Measurements from ENCODE around the gene PIK3R5.
A peak's percentile ranks its signal among the peaks of the same experiment; 100 is the strongest.

PIK3R5 gene

DNA sequence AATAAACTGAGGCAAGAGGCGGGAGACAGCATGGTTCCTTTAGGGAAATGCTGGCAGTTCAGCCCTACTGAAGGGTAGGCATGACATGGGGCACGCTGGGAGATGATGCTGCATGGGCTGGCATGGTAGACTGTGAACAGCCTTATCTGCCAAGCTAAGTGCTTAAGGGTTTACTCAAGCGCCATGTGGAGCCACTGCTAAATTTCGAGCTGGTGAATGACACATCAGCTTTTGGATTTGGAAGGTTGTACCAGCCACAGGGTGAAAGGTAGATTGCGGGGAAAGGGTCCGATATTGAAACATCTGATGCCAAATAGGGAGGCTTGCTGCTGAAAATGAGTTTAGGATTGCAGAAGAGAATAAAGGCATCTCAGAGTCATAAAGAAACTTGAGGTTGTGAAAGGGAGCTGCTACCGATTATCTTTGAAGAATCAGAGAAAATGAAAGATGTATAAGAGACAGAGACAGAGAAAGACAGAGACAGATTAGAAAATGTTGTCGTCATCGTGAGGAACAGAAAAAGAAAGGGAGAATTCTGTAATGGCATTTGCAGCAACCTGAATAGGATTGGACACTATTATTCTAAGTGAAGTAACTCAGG is 16.3 kb downstream of the PIK3R5 start:
- peak; percentile 31 for DNase-seq

DNA sequence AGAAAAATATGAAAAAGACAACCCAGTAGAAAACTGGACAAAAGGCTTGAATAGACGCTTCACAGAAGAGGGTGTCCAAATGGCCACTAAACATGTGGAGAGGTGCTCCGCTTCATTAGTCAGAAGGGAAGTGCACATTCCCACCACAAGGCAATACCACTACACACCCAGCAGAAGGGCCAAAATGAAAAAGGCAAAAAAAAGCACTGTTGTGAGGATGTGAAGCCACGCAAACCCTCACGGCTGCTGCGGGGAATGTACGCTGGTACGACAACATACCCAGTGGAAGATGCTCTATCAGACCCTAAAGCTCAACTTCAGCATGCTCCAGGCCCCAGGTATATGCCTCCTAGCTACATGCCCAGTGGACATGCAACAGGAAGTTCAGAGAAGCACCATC is 17.0 kb downstream of the PIK3R5 start:
- DNase-seq: no peak

DNA sequence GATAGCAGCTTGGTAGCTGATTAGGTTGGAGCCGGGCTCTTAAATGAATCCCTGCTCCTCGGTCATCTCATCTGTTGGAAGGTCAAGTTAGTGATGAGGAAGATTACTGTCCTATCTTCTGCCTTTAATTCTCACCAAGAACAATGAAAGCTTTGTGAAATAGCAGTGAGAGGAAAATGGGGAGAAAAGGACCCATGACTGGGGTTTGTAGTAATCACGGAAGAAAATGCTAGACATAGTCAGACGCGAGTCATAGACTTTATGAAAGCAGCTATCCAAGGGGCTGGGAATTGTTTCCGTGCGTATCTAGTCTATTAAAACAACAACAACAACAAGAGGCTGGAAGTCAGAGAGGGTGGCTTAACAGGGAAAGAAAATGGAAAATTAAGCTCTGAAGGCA is 18.3 kb downstream of the PIK3R5 start:
- no peak for DNase-seq

GRCh38 chr17:8946476-8946875 is 19.0 kb downstream of the PIK3R5 start:
- no peak for DNase-seq

DNA sequence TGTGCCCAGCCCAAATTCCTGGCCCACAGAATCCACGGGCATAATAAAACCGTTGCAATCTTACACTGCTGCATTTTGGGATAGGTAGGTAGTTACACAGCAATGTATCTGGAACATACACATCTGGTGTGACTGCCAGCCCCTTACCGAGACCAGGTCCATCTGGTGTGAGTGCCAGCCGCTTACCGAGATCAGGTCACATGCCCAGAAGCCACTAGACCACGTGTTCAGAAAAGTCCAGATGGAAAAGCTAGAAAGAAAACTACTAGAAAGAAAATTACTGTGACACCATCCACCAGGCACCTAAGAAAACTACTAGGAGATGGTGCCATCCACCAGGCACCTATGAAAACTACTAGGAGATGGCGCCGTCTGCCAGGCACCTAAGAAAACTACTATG is 19.4 kb downstream of the PIK3R5 start:
- DNase-seq: no peak

GRCh38 chr17:8944748-8945147 is 20.8 kb downstream of the PIK3R5 start:
- no peak for DNase-seq

DNA sequence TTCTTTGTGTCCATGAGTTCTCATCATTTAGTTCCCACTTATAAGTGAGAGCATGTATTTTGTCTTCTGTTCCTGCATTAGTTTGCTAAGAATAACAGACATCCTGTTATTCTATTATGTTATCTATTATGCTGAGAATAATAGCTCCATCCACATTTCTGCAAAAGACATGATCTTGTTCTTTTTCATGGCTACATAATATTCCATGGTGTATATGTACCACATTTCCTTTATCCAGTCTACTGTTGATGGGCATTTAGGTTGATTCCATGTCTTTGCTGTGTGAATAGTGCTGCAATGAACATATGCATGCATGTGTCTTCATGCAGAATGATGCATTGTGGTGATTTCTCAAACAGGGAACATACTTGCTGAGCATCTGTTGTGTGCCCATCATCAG is 21.4 kb downstream of the PIK3R5 start:
- DNase-seq: no peak

GRCh38 chr17:8941980-8942622 is 23.4 kb downstream of the PIK3R5 start:
- no peak for DNase-seq

- DNase-seq: peak; percentile 67
Observed at GRCh38 chr17:8941520-8941919, 24.0 kb downstream of the PIK3R5 start.

DNA sequence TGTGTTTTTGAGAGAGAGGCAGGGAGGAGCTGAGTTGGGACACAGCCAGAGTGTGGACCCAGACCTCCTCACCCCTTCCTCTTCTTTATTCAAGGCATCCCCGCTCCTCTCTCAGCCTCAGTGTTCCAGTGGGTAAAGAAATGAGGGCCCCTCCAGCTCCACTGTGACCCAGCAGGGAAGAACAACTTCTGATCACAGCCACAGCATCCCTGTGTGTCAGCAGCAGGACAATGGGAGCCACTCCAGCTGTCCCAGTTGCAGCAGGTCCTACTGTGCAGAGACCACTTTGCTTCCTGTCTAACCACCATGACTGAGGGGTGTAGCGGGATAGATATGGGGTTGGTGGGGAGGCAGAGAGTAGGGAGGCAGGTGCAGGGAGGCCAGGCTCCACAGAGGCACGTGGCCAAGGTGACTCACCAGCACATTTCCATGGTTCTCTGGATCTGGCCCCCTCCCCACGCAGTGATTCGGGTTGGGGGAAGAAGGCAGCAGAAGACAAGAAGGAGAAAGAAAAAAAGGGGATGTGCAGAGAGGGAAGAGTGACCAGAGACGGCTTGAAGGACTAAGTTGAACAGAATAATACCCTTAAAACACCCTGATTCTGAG is 24.5 kb downstream of the PIK3R5 start:
- peak; percentile 42 for DNase-seq

- no peak for DNase-seq
Observed at GRCh38 chr17:8939496-8940334, 25.8 kb downstream of the PIK3R5 start.

DNA sequence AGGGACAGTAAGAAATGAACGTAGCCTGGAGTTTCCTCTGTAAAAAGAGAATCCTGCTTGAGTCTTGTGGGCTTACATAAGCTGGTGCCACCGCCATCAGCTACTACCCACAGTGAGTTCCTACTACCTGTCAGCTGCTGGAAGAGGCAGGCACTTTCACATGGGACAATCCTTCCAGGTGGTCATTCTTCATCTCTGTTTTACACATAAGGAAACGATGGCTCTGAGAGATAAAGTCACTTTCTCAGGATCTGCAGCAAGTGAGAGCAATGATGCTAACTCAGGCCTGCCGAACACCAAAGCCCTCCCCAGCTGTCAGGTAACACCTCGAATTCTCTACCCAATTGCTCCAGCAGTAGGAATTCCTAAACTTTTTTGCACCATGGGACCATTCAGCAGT is 26.6 kb downstream of the PIK3R5 start:
- no peak for DNase-seq

DNA sequence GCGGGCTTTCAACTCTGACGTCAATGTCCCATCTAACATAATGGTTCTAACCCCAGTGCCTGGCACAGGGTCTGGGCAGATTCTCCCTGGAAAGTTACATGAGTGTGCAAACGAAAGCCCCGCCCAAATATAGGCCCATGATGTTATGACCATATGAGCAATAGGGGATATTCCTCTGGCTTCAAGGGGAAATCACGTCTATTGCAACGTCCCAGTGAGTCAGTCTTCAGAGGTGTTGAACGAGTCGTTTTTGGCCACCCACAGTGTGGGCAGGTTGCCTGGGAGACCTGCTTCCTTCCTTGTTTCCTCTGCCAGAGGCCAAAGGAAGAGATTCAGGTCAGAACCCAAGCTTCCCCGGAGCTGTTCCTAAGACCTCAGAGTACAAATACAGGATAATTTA is 30.3 kb downstream of the PIK3R5 start:
- peak; percentile 75 for DNase-seq

DNA sequence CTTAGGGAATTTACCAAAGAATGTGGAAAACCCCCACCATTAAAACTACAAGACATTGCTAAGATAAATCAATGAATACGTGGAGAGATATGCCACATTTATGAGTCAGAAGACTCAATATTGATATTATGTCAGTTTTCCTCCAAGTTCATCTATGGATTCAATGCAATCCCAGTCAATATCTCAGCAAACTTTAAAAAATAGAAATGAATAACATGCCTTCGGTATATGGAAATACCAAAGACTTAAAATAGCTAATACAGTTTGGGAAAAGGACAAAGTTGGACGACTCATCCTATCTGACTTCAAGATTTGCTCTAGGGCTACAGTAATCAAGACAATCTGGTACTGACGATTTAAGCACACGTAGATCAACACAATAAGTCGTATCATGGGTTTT is 31.2 kb downstream of the PIK3R5 start:
- no peak for DNase-seq

GRCh38 chr17:8930649-8931048 is 34.9 kb downstream of the PIK3R5 start:
- no peak for DNase-seq

- no peak for DNase-seq
Observed at GRCh38 chr17:8928347-8928746, 37.2 kb downstream of the PIK3R5 start.

DNA sequence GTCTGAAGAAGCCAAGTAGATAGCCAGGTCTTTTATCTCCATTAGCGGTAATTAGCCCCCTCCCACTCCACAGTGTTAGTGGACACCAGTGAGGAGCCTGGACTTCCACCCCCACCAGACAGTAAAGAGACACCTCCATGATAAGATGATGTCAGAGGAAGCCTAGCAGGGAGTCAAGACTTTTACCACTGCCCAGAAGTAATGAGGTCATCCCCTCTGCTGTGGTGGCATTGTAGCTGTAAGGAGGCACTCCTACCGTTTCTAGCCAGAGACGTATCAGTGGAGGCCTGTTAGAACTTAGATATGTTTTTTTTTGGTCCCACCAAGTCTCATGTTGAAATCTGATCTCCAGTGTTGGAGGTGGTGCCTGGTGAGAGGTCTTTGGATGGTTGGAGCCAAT is 38.1 kb downstream of the PIK3R5 start:
- DNase-seq: no peak

DNA sequence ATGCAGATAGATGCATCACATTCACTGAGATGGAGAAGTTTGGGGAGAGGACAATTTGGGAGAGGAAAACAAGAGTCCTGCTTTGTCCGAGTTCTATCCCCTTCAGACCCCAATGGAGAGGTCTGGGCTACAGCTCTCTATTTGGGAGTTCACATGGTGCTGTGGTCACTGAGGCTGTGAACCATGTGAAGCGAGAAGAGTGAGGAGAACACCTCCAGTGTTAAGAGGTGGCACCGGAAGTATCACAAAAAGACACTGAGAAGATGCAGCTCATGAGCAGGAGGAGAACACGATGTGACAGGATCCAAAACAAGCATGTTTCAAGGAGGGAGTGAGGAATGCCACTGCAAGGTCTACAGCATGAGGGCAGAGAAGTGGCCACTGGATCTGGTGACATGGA is 39.7 kb downstream of the PIK3R5 start:
- no peak for DNase-seq

GRCh38 chr17:8925141-8925540 is 40.4 kb downstream of the PIK3R5 start:
- DNase-seq: no peak

GRCh38 chr17:8924595-8924994 is 40.9 kb downstream of the PIK3R5 start:
- no peak for DNase-seq

DNA sequence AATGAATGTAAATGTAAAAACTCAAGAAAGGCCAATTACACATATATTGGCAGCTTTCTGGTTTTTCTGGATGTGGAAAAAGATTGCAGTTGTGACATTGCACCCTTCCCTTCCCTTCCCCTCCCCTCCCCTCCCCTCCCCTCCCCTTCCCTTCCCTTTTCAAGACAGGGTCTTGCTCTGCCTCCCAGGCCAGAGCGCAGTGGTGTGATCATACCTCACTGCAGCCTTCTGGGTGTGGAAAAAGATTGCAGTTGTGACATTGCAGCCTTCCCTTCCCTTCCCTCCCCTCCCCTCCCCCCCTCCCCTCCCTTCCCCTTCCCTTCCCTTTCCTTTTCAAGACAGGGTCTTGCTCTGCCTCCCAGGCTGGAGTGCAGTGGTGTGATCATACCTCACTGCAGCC is 41.7 kb downstream of the PIK3R5 start:
- DNase-seq: no peak

DNA sequence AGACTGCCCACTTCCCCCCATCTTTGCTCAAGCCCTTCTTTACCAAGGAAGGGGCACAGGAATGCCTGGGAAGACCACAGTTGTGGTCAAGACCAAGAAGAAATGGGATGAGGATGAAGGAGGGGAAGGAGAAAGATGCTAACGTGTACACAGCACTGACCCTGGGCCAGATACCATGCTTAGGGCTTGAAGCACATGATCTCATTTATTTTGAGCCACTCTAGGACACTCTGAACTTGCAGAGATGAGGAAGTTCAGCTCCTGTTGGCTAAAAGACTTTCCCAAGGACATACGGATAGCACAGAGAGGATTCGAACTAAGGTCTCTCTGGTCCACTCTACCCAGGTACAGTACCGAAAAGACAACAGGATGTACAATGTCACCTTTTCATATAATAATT is 42.6 kb downstream of the PIK3R5 start:
- no peak for DNase-seq

DNA sequence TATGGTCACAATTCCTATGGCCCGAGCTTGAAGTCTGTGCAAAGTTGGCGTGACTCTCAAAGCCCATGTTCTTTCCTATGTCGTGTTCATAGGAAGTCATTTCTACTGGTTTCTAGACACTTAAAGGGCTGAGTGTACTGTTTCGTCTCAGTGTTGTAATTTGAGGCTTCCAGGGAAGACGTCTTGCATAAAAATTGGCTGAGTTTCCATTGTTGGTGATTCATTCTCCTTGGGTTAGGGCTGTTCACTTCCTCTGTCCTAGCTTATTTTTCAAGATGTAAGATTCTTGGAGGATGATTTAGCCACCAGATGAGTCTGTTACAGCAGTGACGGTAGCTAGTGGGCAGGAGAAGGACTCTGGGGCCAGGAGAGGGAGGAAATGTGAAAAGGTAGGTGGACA is 43.1 kb downstream of the PIK3R5 start:
- no peak for DNase-seq

DNA sequence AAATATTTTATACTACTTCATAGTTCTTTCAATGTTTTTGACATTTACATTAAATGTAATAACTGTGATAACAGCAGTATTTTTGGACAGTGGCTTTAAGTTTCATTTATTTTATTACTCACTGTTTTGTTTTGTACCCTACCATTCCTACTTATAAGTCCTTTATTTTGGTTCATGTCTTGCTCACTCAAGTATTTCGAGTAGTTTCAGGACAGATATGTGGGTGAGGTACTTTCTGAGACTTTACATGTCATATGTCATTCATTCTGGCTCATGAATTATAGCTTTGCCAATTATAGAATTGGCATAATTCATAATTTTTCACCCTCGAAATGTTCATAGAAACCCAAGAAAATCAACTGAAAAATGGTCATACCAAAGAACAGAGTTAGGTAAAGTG is 44.4 kb downstream of the PIK3R5 start:
- no peak for DNase-seq

All from stimulated activated naive CD4-positive, alpha-beta T cell treated with Interleukin-2 at 50 U/mL for 16 hours (primary cell).